GM18498 (cell line): Measurements from ENCODE around the gene SYPL1.

Experiments used
- ATAC-seq: cut with Tn5 transposase; IDR thresholded peaks from one replicate; pipeline ENCODE4 v1.9.1; 2021; ENCODE audit warnings: mild to moderate bottlenecking, moderate library complexity; ENCODE audit not compliant: unreplicated experiment

SYPL1 gene

GRCh38 chr7:106068986-106069385 is 43.1 kb downstream of the SYPL1 start:
- no peak for ATAC-seq

GRCh38 chr7:106068538-106068961 is 43.6 kb downstream of the SYPL1 start:
- no peak for ATAC-seq

DNA sequence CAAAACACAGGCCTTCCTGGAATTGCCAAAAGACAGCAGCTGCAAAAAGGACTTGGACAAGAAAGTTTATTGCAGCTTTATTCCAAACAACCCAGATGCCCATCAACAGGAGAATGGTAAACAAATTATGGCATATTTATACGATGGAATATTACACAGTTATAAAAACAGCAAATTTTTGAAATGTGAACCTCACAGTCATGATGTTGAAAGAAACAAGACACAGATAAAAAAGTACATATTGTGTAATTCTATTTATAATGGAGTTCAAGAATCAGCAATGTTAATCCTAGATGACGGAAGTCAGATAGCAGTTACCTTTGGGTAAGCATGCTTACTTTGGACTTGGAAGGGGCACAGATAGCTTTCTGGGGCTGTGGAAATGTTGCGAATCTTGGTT is 44.4 kb downstream of the SYPL1 start:
- no peak for ATAC-seq

DNA sequence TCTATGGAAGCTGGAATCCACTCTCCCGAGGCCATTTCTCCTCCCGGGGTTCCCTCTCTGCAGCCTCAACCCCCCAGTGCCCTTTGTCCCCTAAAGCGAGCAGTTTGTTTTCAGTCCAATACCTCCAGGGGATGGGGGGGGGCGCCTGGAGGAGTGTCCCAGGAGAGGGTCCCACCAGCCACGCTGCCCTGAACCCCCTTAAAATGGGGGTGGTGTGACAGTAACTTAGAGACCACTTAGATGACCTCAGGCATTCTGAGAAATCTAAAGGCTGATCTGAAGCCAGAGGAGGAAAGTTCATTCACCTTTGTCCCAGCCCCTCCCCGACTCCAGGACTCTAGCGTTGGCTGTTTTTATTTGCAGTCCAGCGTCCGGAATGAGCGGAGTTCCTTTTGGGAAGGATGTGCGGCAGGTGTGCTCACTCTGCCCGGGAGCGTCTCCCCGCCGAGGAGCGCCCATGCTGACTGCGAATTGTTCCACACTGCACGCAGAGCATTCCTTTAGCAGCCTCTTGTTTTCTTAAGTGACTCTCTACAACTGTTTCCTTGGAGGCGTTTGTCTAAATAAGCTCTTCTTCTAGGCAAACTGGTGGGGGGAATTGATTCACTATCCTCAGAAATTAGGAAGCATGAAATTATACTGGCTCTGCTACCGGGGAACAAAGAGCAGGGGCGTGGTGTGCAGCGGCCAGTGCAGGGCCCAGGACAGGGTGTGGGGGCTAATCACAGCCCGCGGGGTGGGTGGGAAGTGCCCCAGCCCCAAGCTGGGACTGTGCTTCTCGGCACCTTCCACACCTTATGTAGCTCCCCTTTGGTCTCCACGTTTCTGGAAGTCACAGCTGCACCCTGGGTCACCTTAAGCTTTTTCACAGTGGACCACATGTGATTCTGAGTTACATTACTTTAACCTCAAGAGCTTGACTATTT is 46.3 kb downstream of the SYPL1 start:
- ATAC-seq = no peak

DNA sequence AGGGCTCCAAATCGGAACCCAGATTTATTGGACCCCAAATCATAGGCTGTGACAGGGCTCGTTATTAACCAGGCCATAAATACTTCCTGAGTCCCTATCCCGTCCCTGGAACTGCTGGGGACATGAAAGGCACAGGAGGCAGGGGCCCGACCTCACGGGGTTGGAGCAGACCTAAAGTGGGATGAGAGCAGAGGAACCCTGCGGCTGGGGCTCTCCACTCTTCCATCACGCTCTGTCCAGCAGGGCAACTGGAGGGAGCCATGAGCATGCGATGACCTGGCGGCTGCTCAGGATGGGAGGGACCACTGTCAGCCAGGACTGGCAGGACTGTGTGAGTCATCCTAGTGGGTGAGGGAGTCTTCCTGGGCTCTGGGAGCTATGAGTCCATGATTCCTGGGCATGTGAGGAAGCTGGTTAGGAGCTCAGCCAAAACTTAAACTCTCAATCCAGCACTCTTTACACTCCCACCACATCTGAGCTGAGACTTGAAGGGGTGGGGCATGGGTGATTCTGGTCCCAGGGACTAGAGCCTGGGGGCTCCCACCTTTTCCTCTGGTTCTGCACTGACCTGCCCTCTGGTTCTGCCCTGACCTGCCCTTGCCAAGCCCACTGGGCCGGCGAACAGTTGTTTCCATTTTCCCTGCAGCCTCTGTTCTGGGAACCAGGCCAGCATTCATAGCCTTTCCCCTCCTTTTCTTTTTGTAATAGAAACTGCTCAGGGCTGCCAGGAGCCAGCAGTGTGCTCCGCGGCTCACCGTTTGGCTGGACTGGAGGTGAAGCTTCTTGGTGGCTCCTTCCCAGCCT is 47.1 kb downstream of the SYPL1 start:
- ATAC-seq = no peak

DNA sequence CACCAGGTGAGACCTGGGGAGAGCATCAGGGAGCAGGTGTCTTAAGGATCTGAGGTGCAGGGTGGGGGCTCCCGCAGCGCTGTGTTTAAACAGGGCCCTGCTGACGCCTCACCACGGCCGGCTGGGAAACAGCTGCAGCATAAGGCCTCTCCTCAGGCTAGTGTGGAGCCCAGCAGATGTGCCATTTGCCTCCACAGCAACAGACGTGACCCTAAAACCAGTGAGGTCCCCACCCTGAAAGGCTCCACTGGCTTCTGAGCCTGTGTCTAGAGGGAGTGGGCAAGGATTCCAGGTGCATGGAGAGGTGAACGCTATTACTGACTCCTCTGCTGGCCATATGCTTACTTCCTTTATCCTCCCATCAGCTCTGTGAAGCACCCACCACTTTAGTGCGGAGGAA is 47.8 kb downstream of the SYPL1 start:
- no peak for ATAC-seq

DNA sequence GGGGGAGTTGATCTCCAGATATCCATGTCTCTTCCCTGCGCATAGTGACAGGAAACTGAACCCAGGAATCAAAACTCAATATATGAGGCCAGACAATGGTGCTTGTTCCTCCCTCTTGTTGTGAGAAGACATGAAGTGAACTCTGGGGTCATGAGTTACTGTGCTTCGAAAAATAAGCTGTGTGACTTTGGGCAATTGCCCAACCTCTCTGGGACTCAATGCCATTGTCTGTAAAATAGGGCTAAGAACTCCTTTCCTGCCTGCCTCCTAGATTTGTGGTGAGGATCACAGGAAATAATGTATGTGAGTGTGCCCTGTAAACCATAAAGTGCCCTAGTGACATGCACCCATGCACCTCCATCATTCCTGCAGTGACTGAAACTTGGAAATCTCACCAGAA is 48.4 kb downstream of the SYPL1 start:
- ATAC-seq = no peak

- no peak for ATAC-seq
Observed at GRCh38 chr7:106063024-106063423, 49.1 kb downstream of the SYPL1 start.

- no peak for ATAC-seq
Observed at GRCh38 chr7:106062521-106062931, 49.6 kb downstream of the SYPL1 start.

- ATAC-seq = no peak
Observed at GRCh38 chr7:106062006-106062405, 50.1 kb downstream of the SYPL1 start.

DNA sequence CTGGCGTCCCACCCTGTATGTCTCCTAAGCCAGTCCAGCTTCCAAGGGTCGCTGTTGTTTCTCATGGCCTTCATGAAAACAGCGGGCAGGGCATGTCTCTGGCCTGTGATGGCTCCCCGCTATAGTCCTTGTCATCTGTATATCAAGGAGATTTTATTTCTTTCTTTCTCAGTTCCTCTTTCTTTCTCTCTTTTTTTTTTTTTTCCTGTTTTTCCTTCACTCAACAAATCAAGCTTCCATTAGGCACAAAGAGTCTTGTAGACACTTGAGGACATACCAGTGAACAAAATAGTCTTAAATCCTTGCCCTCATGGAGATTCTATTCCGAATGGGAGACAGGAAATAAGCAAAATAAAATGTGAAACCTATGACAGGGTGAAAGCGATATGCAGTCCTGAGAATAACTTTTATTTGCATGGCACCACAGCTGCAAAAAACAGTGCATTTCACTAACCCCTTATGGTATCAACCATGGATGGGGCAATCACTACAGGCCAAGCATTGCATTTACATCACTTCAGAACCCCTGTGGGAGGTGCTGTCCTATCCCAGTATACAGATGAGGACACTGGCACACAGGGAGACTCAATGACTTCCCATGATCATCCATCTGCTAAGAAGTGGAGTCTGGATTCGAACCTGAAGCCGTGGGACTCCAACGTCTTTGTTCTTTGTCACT is 50.7 kb downstream of the SYPL1 start:
- ATAC-seq = peak; percentile 43

DNA sequence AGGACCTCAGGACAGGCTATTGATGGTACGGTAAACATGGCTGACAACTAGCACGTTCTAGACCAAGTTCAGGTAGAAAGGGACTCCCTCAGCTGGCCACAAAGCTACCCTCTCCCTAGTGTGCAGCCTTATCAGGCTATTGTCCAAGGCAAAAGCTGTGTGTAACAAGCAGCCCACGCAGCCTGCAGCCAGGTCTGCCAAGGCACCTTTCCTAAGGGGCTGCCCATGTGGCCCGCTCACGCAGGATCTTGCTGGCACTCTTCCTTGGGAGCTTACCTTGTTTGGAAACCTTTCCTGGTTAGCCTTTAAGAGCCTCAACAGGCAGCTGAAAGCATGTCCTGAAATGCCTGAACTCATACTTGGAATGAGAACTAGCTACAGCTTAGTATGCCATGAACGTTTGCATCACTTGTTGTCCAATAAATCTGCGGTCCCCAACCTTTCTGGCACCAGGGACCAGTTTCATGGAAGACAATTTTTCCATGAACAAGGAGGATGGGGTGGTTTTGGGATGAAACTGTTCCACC is 51.7 kb downstream of the SYPL1 start:
- ATAC-seq = no peak

- ATAC-seq = no peak
Observed at GRCh38 chr7:106059556-106059955, 52.6 kb downstream of the SYPL1 start.

DNA sequence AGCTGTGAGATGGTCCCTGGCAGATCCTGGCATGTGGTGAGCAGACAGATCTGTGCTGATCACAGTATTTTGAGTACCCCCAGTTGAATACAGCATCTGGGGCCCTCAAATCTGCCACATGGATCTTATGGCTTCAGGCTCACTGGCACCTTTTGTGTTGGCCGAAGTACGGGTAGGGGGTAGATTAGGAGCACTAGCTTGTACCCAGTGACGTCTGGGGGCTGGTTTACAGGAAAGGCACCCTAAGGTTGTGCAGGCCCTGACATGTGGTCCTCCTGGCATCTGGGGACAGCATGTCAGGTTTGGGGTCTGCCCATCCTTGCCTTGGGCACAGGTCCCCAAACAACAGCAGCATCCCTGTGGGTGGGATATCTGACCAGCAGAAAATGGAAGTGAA is 53.2 kb downstream of the SYPL1 start:
- no peak for ATAC-seq

- ATAC-seq = peak; percentile 67
Observed at GRCh38 chr7:106057962-106058927, 53.9 kb downstream of the SYPL1 start.

DNA sequence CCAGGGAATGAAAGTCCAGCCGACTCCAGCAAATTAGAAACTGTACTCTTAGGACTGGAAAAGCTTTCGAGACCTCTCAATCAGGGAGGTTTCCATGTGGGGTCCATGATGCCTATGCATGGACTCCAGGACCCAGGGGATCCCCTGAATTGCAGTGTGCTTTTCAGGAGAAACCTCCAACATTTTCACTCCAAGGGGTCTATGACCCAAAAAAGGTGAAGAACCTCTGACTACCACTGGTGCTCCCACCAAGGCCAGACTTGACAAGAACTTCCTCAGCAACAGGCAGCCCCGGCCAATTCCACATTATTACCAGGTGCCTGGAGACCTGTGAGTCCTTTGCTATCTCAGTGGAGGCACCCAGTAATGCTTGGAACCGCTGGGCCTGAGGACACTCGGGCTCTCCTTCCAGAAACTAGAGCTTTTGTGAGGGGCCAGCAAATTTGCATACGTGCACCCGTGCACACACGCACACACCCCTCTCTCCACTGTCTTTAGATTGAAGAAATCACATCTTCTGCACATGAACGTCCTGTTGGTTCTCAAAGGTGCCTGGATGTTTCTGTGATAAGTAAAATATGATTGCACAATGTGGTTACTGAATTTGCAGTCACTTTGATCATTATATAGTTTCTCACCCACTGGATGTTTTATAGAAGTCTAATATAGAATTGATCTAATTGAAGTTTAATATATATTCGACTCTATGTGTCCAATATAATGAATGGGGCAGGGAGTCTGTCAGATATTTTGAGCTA is 54.7 kb downstream of the SYPL1 start:
- no peak for ATAC-seq

- peak; percentile 49 for ATAC-seq
Observed at GRCh38 chr7:106056513-106057203, 55.5 kb downstream of the SYPL1 start.

GRCh38 chr7:106054971-106055532 is 57.1 kb downstream of the SYPL1 start:
- no peak for ATAC-seq
